NCI-H345 treated with DMSO at 0.1 percent for 48 hours (cell line): Measurements from ENCODE around the gene ZSCAN16.
"Not testable (repeated sequence)": the region's sequence is repeated elsewhere in the genome, so short reads cannot be mapped to it uniquely, and the experiment has no call there.

Source experiments
- DNase-seq: peaks from one replicate; lab custom pipeline; 2025; ENCODE audit not compliant: unreplicated experiment; lab: John Stamatoyannopoulos, UW

ZSCAN16 gene

DNA sequence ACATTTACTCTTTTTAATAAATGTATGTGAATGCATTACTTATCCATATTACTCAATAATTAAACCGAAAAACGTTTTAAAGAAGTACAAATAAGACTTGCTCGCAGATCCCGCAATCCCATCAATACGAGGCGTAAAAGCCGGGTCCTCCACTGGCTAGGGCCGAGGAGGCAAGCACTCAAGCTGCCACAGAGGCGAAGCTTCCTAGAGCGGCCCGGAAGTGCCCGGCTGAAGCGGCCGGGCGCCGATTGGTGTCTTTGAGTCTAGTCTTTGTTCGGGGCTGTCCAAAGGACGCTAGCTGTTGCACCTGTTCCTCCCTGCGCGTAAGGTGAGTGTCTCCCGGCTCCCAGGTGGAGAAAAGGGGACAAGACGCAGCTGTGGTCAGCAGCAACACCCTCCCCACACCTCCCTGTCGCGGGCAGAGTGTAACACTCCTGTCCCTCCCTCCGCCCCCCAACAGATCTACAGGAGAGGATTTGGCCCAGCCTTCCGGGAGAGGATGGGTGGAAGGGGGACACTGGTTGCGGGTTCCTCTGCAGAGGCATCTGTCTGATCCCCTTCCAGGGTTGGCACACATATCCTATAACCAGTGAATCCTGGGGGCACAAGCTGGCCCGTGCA is at the start of gene ZSCAN16:
ZSCAN16 (plus strand) TSS at position 260 of the 621 bp plus-strand sequence. CDS start 835 bp downstream, outside the sequence.
- peak; percentile 87 for DNase-seq

DNA sequence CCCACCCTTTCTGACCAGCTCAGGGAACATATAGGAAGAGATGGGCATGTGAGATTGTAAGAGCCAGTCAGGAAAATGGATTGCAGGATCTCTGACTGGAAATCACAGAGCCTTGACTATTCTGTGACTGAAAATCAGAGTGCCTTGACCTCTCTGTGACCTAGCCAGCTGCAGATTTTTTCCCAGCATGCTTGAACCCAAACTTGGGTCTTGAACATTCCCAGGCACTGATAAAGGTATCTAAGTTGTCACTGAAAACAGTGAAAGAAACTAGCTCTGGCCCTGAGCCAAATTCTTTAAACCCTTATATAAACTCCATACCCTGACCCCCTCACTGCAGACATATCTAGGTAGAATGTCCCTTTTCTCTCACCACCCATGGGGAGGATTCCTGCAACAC is 46.4 kb upstream of the ZSCAN16 start:
- DNase-seq = no peak

DNA sequence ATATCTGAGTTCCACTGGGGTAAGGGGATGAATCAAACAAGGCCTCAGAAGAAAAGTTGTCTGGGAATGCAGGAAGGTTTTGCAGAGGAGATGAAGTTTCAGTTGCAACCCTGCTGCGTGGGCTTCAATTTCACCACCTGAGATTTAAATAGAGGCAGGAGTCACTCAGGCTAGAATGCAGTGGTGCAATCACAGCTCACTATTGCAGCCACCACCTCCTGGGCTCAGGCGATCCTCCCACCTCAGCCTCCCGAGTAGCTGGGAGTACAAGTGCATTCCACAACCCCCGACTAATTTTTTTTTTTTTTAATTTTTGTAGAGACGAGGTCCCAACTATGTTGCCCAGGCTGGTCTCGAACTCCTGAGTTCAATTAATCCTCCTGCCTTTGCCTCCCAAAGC is 45.6 kb upstream of the ZSCAN16 start:
- no peak for DNase-seq

DNA sequence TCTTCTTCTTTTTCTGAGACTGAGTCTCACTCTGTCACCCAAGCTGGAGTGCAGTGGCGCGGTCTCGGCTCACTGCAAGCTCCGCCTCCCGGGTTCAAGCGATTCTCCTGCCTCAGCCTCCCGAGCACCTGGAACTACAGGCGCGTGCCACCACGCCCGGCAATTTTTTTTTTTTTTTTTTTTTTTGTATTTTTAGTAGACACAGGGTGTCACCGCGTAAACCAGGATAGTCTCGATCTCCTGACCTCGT is 44.1 kb upstream of the ZSCAN16 start, which contains the start of gene ZNF165:
ZNF165 (plus strand) TSS at position 188 of the 250 bp plus-strand sequence. CDS start 4,913 bp downstream, outside the sequence.
- DNase-seq = not testable (repeated sequence)

DNA sequence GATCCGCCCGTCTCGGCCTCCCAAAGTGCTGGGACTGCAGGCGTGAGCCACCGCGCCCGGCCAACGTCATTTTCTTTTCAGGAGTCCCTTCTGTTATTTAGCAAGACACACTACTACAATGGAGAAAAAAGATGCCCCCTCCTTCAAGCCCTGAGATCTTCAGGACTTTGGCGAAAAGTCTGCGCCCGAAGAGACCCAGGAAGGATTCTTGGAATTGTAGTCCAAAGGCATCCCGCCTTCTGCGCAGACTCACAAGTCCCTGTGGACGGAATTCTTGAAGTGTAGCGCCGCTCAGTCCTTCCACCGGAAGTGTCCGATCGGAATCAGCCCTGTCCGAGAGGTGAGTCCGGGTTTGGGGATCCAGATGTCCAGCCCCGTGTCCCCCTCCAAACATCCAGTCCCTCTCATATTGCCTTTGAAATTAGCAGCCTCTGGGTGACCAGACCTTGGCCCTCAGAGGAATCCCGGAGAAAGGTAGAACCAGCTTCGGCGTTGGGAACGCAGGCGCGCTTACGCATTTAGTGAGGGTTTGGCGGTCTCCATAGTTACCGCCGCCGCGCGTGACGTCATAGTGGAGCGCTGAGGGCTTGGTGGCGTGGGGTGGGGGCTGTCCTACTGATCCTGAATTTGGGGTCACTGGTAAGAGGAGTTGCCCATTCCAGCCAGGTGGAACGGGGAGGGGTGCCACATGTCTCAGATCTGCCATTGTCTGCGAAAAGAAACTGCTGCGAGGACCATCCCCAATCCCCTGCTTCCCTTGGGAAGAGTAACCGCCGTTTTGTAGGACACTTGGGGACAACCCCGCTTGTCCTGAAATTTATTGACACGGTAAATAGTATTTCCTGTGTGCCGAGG is 43.6 kb upstream of the ZSCAN16 start:
- peak; percentile 92 for DNase-seq

DNA sequence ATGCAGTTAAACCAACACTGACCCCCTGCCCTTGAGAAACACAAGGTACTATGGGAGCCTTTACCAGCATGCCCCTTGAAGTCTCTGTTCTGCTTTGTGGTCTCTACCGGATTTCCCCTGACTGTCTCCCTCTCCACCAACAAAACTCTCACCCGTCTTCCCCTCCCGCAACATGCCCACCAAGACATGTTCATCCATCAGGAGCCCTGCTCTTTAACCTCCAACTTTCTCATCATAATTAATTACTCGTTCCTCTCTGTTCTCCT is 43.0 kb upstream of the ZSCAN16 start:
- DNase-seq = no peak

DNA sequence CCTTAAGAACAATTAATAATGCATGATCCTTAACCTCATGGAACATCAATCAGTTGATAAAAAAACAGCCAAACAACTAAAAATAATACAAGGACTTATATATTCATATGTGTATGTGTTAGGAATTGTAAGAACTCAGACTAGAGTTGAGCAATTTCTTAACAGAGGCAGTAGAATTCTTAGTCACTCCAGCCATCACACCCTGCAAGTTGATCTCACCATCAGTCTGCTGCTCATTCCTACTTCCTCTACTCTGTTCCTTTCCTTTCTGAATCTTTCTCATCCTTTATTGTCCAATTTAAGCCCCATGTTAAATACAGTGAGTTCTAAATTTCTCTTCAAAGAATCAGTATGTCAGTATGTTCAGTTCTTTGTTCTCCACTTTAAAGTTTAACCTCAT is 41.5 kb upstream of the ZSCAN16 start:
- no peak for DNase-seq

DNA sequence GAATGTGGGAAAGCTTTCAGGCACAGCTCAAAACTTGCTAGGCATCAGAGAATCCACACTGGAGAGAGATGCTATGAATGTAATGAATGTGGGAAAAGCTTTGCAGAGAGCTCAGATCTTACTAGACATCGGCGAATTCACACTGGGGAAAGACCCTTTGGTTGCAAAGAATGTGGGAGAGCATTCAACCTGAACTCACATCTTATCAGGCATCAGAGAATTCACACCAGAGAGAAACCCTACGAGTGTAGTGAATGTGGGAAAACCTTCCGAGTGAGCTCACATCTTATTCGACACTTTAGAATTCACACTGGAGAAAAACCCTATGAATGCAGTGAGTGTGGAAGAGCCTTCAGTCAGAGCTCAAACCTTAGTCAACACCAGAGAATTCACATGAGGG is 35.4 kb upstream of the ZSCAN16 start:
- no peak for DNase-seq

DNA sequence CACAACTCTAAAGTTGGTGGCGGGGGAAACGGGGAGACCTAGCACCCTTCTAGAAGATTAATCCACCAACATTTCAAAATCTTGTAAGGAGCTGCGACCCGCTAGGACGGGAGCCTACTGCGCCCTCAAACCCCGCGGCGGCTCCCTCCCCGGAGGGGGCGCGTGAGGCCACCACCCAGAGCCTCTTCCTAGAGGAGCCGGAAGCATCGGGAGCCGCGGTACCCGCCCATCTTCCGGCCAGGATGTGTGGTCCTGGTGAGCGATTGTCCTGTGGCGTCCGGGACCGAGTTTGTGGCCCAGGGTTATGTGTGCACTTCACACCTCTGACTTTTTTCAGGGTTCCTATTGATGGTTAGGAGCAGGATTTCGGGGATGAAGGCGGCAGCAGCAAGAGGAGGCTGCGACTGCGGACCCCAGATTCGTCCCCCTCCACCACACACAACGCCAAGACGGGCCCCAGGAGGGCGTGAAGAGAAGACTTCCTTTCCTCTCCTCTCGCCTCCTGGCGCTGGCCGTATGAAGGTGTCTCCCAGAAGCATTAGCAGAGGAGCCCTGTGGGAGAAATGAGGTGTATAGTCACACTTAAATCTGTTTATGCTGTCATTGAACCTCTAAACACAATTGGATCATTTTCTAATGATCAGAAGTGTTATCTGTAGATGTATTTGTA is 33.4 kb upstream of the ZSCAN16 start:
- no peak for DNase-seq

DNA sequence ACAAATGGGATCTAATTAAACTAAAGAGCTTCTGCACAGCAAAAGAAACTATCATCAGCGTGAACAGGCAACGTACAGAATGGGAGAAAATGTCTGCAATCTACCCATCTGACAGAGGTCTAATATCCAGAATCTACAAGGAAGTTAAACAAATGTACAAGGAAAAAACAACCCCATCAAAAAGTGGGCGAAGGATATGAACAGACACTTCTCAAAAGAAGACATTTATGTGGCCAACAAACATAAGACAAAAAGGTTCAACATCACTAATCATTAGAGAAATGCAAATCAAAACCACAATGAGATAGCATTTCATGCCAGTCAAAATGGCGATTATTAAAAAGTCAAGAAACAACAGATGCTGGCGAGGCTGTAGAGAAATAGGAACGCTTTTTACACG is 22.2 kb upstream of the ZSCAN16 start:
- not testable (repeated sequence) for DNase-seq

DNA sequence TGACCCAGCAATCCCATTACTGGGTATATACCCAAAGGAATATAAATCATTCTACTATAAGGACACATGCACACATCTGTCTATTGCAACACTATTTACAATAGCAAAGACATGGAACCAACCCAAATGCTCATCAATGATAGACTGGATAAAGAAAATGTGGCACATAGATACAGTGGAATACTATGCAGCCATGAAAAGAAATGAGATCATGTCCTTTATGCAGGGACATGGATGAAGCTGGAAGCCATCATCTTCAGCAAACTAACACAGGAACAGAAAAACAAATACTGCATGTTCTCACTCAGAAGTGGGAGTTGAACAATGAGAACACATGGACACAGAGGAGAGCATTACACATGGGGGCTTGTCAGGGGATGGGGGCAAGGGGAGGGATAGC is 21.7 kb upstream of the ZSCAN16 start:
- DNase-seq = not testable (repeated sequence)

DNA sequence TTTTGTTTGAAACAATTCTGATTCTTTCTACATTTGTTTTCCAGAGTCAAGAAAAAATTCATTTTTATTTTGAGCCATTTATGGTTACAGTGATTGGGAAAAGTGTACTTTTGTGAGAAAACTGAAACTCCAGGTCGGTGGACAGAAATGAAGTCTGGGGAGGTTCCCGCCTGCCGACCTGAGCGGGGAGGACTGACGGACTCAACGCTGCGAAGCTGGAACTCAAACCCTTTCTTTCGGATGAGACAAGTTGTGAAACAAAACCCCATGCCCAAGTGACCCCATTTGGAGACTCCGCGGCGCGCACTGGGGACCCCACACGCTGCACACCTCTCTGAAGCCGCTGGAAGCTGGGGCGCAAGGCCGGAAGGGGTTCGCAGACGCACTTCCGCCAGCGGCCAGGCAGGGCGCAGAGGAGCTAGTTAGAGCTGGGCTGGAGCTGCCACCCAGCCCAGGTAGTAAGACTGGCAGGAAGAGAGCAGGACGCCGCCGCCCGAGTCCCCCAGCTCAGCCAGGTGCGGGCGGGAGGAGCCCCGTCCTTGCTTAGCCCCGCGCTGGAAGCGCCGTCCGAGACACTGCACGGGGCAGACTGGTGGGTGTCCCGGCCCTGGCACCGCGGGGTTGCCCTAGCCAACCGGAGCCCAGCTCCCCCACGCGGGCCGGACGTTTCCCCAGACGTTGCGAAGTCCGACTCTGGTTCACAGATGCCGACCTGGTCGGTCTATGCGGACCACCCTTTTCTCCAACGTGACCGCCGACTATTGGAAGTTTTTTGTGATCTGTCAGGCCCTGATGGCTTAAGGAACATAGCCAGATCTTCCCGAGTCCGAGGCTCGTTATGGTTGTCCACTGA is 19.8 kb upstream of the ZSCAN16 start:
- DNase-seq = peak; percentile 72

DNA sequence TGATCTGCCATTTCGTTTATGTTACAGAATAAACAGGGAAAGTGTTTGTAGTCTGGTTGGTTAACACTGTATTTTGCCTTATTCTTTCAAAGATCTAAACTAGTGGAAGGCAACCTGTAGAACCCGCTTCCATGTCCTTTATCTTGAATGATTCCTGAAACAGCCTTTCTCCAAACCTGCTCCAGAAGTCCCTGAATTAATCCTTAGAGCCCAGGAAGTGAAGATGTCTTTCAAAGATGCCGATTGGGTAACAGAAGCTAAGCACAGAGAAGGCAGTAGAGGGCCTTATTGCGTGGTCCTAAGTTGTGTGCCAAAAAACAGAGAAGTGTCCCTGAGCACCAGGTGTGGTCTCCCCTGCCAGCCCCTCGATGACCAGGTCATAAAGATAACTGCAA is 19.2 kb upstream of the ZSCAN16 start:
- no peak for DNase-seq

DNA sequence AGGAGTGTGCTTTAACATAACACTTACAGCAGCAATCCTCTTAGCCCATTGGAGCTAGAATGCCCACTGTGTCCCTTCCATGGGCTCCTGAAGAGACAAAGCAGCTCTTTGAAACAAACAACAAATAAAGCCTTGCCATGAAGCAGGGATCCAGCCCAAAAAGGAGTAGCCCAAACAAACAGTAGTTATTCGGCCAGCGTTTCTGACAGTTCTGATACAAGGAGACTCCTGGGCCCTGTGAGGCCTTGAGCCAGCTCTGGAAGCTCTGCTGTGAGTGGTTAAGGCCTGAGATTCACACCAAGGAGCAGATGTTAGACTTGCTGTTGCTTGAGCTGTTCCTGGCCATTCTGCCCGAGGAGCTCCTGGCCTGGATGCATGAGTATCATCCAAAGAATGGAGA is 16.9 kb upstream of the ZSCAN16 start:
- no peak for DNase-seq

DNA sequence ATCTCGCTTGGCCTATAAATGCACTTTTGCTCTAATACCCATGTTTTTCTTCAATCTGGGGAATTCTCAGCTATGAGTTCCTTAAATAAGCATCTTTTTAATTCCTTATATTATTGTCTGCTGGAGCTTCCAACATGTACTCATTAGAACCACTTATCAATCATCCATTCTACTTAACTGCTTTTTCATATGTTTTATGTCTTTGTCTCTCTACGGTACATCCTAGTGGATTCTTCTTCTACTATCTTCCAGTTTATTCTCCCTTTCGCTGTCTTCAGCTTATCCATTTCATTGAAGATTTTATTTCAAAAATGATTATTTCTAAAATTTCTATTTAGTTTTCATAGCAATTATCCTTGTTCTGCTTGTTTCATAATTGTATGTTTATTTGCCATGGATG is 12.4 kb upstream of the ZSCAN16 start:
- no peak for DNase-seq

DNA sequence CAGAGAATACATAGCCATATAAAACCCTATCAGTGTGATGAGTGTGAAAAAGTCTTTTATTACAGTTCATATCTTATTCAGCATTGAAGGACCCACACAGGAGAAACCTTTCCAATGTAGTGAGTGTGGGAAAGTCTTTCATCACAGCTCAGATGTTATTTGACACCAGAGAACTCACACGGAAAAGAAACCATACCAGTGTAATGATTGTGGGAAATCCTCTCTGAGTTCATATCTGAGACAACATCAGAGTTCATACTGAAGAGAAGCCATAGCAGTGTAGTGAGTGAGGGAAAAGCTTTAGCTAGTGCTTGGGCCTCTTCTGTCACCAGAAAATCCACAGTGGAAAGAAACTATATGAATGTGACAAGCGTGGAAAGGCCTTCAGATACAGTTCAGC is 8.6 kb upstream of the ZSCAN16 start:
- DNase-seq = no peak

DNA sequence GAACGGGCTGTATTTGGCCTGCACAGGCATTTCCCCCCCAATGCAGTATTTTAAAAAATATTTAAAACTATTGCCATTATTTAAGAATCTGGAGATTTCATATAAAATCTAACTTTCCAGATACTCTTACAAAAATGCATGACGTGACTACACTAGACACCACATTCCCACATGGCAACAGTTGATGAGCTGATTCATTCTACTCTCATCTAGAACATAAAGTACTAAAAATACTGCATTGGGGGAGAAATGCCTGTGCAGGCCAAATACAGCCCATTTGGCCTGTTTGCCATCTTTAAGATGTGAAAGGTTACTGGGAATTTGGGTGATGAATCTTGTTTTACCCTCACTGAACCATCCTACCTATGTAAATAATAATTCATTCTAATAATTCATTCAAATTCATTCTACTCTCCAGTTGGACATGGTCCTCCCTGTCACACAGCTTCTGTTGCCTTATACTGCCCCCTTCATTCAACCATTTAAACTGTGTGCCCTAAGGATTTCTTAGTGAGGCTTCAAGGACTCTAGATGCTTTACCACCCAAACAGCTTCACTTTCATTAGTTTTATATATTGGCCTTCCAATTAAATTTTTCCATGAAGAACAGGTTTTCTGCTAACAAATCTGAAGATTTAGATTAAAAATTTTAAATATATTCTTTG is 6.9 kb upstream of the ZSCAN16 start:
- no peak for DNase-seq

DNA sequence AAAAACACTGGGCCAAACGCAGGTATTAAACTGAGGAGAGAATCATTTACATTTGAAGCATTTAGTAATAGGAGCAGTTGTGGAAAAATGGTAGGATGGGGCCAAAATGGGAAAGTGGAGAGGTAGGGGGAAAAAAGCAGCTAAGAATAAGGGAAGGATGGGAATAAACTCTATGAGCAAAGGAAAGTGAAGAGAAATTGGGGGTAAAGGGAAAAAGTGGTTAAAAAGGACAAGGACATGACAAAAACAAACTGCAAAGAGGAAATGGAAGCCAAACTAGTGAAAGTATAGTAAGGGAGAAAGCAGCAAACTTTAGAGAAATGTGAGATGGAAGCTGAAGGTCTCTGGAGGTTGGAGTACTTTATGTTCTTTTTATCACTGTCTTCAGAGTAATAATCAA is 6.2 kb upstream of the ZSCAN16 start:
- no peak for DNase-seq

DNA sequence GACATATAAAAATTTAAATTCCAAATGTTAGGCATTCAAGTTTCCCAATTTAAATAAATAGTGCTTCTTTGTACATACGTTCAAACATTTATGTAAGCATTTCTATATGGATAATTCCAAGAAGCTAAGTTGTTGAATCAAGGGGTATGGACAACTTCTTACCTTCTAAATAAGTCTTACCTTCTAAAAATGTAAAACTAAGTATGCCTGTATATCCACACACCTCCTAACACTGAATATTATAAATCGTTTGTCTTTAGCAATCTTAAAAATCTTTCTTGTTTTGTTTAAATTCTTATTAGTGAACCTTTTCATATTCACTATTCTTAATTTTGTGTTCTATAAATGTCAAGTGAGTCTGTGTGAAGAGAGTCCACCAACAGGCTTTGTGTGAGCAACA is 2.5 kb upstream of the ZSCAN16 start:
- no peak for DNase-seq

DNA sequence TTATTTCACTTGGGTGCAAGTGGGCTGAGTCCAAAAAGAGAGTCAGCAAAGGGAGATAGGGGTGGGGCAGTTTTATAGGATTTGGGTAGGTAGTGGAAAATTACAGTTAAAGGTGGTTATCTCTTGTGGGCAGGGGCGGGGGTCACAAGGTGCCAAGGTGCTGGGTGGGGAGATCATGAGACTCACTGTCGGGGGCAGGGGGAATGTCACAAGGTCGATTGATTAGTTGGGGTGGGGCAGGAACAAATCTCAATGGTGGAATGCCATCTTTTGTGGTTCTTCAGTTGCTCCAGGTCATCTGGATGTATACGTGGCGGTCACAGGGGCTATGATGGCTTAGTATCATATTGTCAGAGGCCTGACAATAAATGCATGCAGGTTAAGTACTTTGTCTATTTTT is 2.1 kb upstream of the ZSCAN16 start:
- DNase-seq = not testable (repeated sequence)

DNA sequence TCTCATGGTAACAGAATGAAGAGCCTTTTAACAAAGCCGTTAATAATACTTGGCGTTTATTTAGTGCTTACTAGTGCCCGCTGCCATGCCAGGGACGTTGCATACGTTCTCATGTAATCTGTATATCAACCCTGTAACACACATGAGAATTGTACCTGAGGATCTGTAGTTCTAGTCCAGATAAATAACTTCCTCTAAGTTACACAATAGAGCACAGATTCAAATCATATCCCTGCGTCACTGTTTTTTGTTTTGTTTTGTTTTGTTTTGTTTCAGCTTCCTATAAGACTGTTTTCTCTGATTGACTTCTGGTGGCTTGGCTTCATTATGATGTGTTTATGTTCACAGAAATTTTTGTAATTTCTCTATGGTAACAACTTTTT is 553 bp downstream of the ZSCAN16 start:
- no peak for DNase-seq
